Spleen (tissue), 11 donors: ENCODE results near the gene FMO1. TPM values are rescaled to one million over a fixed set of nuclear protein-coding genes. Genes with fewer than 3 reads are reported as not detected.
"Not testable (repeated sequence)": the region's sequence is repeated elsewhere in the genome, so short reads cannot be mapped to it uniquely, and the experiment has no call there.

Experiments
- DNase-seq: peaks from one replicate; pipeline ENCODE4 v3.0.0-alpha.2; 2020
- H3K27ac ChIP-seq, 8 donors: fragments of 200-600 bp; sonication (generic) in 7 of 8; 1 replicate in 4 of 8; 2 replicates in 4 of 8; pipeline versions ENCODE4 v1.5.0 to v1.8.0; 2016 to 2021; ENCODE audit warnings: inconsistent platforms in 4 of 8, mild to moderate bottlenecking in 4 of 8, moderate library complexity in 1 of 8
- H3K27me3 ChIP-seq, 7 donors: fragments of 200-600 bp; sonication (generic) in 6 of 7; replicated peaks in 1 of 7; 1 replicate in 4 of 7; 2 replicates in 3 of 7; pipeline versions ENCODE4 v1.5.0 to v1.8.0; 2016 to 2021; ENCODE audit warnings: inconsistent platforms in 3 of 7, mild to moderate bottlenecking in 1 of 7
- H3K36me3 ChIP-seq, 6 donors: fragments of 200-600 bp; sonication (generic) in 5 of 6; 1 replicate in 4 of 6; 2 replicates in 2 of 6; pipeline versions ENCODE4 v1.5.0 to v1.8.0; 2016 to 2021; ENCODE audit warnings: inconsistent platforms in 2 of 6
- H3K4me1 ChIP-seq, 6 donors: fragments of 200-600 bp; sonication (generic) in 5 of 6; 1 replicate in 3 of 6; 2 replicates in 3 of 6; pipeline versions ENCODE4 v1.5.0 to v1.8.0; 2016 to 2021; ENCODE audit warnings: inconsistent platforms in 3 of 6
- H3K4me3 ChIP-seq, 8 donors: fragments of 200-600 bp; sonication (generic) in 7 of 8; 1 replicate in 4 of 8; 2 replicates in 4 of 8; pipeline versions ENCODE4 v1.5.0 to v1.8.0; 2016 to 2021; ENCODE audit warnings: inconsistent platforms in 4 of 8, mild to moderate bottlenecking in 4 of 8, moderate library complexity in 2 of 8
- H3K9me3 ChIP-seq, 8 donors: fragments of 200-600 bp; sonication (generic) in 7 of 8; 1 replicate in 4 of 8; 2 replicates in 4 of 8; pipeline versions ENCODE4 v1.5.0 to v1.8.0; 2016 to 2021; ENCODE audit warnings: inconsistent platforms in 4 of 8
- CTCF ChIP-seq, 11 experiments: fragments of 200-600 bp in 7 of 11; fragments of 450-650 bp in 4 of 11; sonication (generic) in 4 of 11; IDR thresholded peaks in 8 of 11; conservative IDR thresholded peaks in 3 of 11; 1 replicate in 7 of 11; 2 replicates in 4 of 11; pipeline versions ENCODE4 v1.4.0 to v1.8.0; 2016 to 2021; ENCODE audit warnings: antibody characterized with exemption in 11 of 11, inconsistent platforms in 4 of 11, mild to moderate bottlenecking in 1 of 11
- POLR2A ChIP-seq, 3 donors: fragments of 450-650 bp; IDR thresholded peaks; one replicate each; pipeline ENCODE4 v1.5.1; 2017; ENCODE audit warnings: antibody characterized with exemption in 3 of 3, mild to moderate bottlenecking in 1 of 3
- POLR2AphosphoS5 ChIP-seq, 3 donors: sonication (generic); formaldehyde crosslinking; IDR thresholded peaks; one replicate each; pipeline ENCODE4 v1.5.1; 2017; ENCODE audit warnings: antibody characterized with exemption in 3 of 3
- WGBS, 5 donors: extraction: QIAGEN DNeasy Blood & Tissue Kit in 3 of 5; methylation state at CpG; one replicate each; pipeline versions ENCODE4 v1.1.5 to v1.1.7; 2013 to 2018; 5-methylcytosine and 5-hydroxymethylcytosine counted together
- intact Hi-C: fragments of 100-400 bp; cut with DNase I; formaldehyde crosslinking; loops from one replicate; pipeline ENCODE4 v1.15.0; 2023; ENCODE audit warnings: low total_unique reads
- polyA plus RNA-seq, 3 donors: library from polyadenylated mRNA; stranded (reverse); fragments of 200-250 nt; gene quantifications; one replicate each; pipeline ENCODE4 v1.2.1, GENCODE V29; 2013
- total RNA-seq, 7 donors: library from RNA; depleted of rRNA in 3 of 7; stranded (reverse); fragments of >200 nt in 3 of 7; fragmentation: NEBNext Ultra II Directional in 4 of 7; extraction: Animal tissue kit (Norgen Biotek cat#: 25700) in 4 of 7; gene quantifications; one replicate each; pipeline versions ENCODE4 v1.1.0 to v1.2.1, GENCODE V29; 2016 to 2021
- donor health status: healthy with polysubstance abuse.
- donor health status: DM: no; HTN: no; CAD: no; lungs with moderate emphysema.
- donor health status: DM: no; HTN: no; CAD: no.
- donor health status: Bipolar disorder and iron deficiency.
- donor health status: healthy.
- donor health status: DM: no; HTN: no; CAD: no.
- donor health status: DM: yes; HTN: yes; CAD: no.

The FMO1 gene
- total and polyA plus RNA-seq, 10 donors, result 0.17 to 0.30 (median 0.22) TPM; not detected in 7

DNA sequence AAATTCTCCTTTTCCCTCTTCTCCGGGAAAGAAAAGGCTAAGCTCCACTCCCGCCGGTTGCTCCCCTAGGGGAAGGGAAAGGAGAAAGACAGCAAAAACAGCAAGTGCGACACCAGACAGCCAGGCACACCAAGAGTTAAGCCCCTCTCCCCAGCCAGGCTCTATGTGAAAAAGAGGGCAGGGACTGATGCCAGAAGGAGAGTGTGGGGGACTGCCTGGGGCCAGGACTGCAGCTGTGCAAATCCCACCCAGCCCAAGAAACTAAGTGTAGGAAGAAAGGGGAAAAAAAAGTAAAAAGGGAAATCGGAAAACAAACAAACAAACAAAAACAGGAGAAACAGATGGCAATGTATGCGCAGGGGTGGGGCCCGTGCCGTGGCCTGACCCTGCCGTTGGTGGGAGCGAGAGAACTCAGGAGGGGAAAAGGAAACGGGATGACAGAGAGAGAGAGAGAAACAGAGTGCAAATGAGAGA, 27.7 kb upstream of the FMO1 start:
- TF ChIP-seq CTCF (IDR thresholded peaks at IDR 0.05 in 8 of 11, conservative IDR thresholded peaks at IDR 0.05 in 3 of 11) (no peak), POLR2AphosphoS5 (IDR thresholded peaks at IDR 0.05) (no peak), POLR2A (IDR thresholded peaks at IDR 0.05) (no peak)
- intact Hi-C loops, result loop anchor here (10.0 kb wide), 1 partner anchor 256 kb away; no protein-coding TSS in a partner anchor
- no peaks in the 10 kb centered on the region for H3K9me3 ChIP-seq
- 70 to 77% (median 74%) methylated on average over 11 of the region's 11 CpGs for WGBS, 5 donors
- no peak overlapping the region for H3K4me3 ChIP-seq
- H3K27me3 ChIP-seq, result no peaks in the 10 kb centered on the region
- peaks cover 0 to 5% (median 0%) of the 10 kb centered on the region in 6 donors for H3K4me1 ChIP-seq
- peak overlapping the region in 2 of 8 donors; percentile 46 to 51 for H3K27ac ChIP-seq
- H3K36me3 ChIP-seq, result no peaks in the 10 kb centered on the region
- DNase-seq, result no peak

DNA sequence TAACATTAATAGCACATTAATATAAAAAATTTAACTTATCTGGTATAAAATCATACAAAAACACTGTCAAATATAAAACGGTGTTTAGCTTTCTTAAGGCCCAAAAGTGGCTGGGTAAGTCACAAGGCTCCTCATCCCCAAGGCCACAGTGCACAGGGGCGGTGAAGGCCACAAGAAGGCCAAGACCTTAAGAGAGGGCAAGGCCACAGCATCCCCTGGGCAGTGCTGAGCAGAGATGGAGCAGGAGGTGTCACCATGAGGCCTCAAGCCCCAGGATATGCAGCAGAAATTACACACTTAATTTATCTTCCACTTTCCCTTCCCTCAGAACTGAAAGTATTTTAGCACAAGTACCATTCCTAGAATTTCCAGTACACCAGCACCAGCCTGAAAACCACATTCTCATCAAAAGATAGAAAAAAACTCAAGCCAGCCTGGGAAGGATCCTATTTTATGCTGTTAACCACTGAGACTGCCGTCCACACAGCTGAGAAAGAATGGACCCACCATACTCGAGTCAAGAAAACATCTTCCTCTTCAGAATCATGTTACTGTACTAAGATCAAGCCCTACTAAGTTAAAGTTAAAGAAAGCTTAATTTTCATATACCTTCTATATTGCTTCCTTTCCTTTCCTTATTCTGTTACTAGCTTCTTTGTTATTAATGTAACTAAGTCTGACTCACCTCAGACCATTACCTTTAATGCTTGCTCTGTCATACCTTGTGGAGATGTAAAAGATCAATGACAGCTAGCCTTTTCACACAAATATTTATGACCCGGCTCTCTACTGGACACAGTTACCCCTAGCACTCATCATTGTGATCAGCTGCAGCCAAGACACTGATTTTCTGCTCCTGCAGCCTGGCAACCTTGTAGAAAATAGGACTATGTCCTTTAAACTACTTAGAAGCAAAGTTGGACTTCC, 26.4 kb upstream of the FMO1 start:
- TF ChIP-seq CTCF (IDR thresholded peaks at IDR 0.05 in 8 of 11, conservative IDR thresholded peaks at IDR 0.05 in 3 of 11) (no peak), POLR2A (IDR thresholded peaks at IDR 0.05) (no peak), POLR2AphosphoS5 (IDR thresholded peaks at IDR 0.05) (no peak)
- Histone ChIP-seq H3K4me3 (no peak overlapping the region), H3K27me3 (no peaks in the 10 kb centered on the region), H3K27ac (peak overlapping the region in 4 of 8 donors; percentile 24 to 36 (median 30)), H3K9me3 (no peaks in the 10 kb centered on the region), H3K4me1 (peaks cover 0 to 5% (median 0%) of the 10 kb centered on the region in 6 donors), H3K36me3 (no peaks in the 10 kb centered on the region)
- no peak for DNase-seq
- intact Hi-C loops, result loop anchor here (10.0 kb wide), 1 partner anchor 257 kb away; no protein-coding TSS in a partner anchor
- WGBS, 5 donors, result 65 to 84% (median 74%) methylated on average over 5 of the region's 5 CpGs

DNA sequence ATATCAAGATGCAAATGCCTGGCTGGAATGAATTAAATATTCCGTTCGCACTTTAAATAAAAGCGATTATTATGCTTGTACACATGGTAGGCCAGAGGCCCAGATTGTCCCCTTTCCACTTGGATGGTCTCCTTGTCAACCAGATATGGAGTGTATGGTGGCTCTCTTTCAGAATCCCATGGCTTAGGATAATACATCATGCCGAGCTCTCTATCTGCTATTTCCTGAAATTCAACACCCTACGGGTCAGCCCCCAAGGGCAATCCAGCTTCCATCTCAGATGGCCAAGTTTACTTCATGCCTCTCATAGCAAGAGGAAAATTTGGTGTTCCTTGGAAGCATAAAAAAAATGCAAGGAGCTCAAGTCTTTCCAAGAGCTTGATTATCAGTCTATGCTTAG, 25.4 kb upstream of the FMO1 start:
- TF ChIP-seq POLR2AphosphoS5 (IDR thresholded peaks at IDR 0.05), result no peak
- intact Hi-C loops, result loop anchor here (10.0 kb wide), 1 partner anchor 258 kb away; no protein-coding TSS in a partner anchor
- H3K9me3 ChIP-seq, result no peaks in the 10 kb centered on the region
- DNase-seq, result no peak
- WGBS, 5 donors, result 71 to 92% (median 80%) methylated on average over 5 of the region's 5 CpGs
- H3K27ac ChIP-seq, result no peak overlapping the region
- H3K4me3 ChIP-seq, result no peak overlapping the region
- H3K36me3 ChIP-seq, result no peaks in the 10 kb centered on the region
- peaks cover 0 to 5% (median 0%) of the 10 kb centered on the region in 6 donors for H3K4me1 ChIP-seq
- H3K27me3 ChIP-seq, result no peaks in the 10 kb centered on the region

DNA sequence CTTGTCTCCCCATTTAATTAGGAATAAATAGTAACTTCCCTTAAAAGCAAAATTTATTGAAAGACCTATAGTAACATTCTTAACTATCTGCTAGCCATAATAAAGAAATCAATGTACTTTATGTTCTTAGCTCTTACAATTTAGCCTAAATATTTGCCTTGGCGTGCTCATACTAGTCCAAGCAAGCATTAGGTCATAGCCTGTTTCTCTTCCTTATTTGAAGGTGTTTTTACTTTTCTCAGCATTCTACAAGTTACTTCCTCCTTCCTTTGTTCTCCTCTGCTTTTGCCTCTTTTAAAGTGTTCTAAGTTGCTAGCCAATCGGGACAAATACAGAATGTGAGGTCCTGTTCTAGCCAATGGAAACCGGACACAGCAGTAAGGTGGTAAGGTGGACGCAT, 24.0 kb upstream of the FMO1 start:
- not testable (repeated sequence) for H3K4me3 ChIP-seq, H3K36me3 ChIP-seq, H3K27me3 ChIP-seq, H3K4me1 ChIP-seq, H3K9me3 ChIP-seq, DNase-seq, H3K27ac ChIP-seq
- WGBS, 5 donors, result 84 to 91% (median 85%) methylated on average over 4 of the region's 4 CpGs
- intact Hi-C loops, result loop anchor here (10.0 kb wide), 1 partner anchor 259 kb away; no protein-coding TSS in a partner anchor
